ENCODE results near the gene WDR93.
"Not testable (repeated sequence)": the region's sequence is repeated elsewhere in the genome, so short reads cannot be mapped to it uniquely, and the experiment has no call there.

WDR93 gene

GRCh38 chr15:89775815-89776214, 85.2 kb downstream of the WDR93 start:
- DNase-seq = no peak

- DNase-seq = peak; percentile 2
These were observed 85.9 kb downstream of the WDR93 start, which contains the start of gene MESP2 for GRCh38 chr15:89776274-89777072. Gene MESP2 (plus strand): TSS chr15:89776332. CDS start chr15:89776358, 26 bp downstream.

- DNase-seq = no peak
These were observed 86.6 kb downstream of the WDR93 start for GRCh38 chr15:89777073-89777751.

- DNase-seq = no peak
These were observed 87.3 kb downstream of the WDR93 start for GRCh38 chr15:89777782-89778380.

- DNase-seq = no peak
These were observed 88.2 kb downstream of the WDR93 start for GRCh38 chr15:89778861-89779260.

- DNase-seq = no peak
These were observed 90.0 kb downstream of the WDR93 start for GRCh38 chr15:89780601-89781000.

GRCh38 chr15:89781055-89781454, 90.4 kb downstream of the WDR93 start:
- no peak for DNase-seq

GRCh38 chr15:89781891-89782618, 91.4 kb downstream of the WDR93 start:
- no peak for DNase-seq

- DNase-seq = not testable (repeated sequence)
These were observed 92.0 kb downstream of the WDR93 start for GRCh38 chr15:89782619-89782950.

- peak; percentile 30 for DNase-seq
These were observed 92.7 kb downstream of the WDR93 start for GRCh38 chr15:89783111-89783860.

- no peak for DNase-seq
These were observed 93.5 kb downstream of the WDR93 start for GRCh38 chr15:89783861-89784685.

GRCh38 chr15:89784686-89784960, 94.0 kb downstream of the WDR93 start:
- DNase-seq = no peak

- no peak for DNase-seq
These were observed 94.6 kb downstream of the WDR93 start for GRCh38 chr15:89785064-89785773.

GRCh38 chr15:89785774-89786140, 95.1 kb downstream of the WDR93 start:
- no peak for DNase-seq

- DNase-seq = no peak
These were observed 97.3 kb downstream of the WDR93 start for GRCh38 chr15:89787944-89788343.

GRCh38 chr15:89788585-89788984, 98.0 kb downstream of the WDR93 start:
- DNase-seq = not testable (repeated sequence)

GRCh38 chr15:89790206-89790605, 99.6 kb downstream of the WDR93 start:
- no peak for DNase-seq

- no peak for DNase-seq
These were observed 100.0 kb downstream of the WDR93 start for GRCh38 chr15:89790661-89791060.

GRCh38 chr15:89792106-89792805, 101.6 kb downstream of the WDR93 start:
- no peak for DNase-seq

Data from DMS 273 treated with DMSO at 0.1 percent for 48 hours (cell line).